GM21717 (cell line): Measurements from ENCODE around the gene NLRP11.
"Not testable (repeated sequence)": the region's sequence is repeated elsewhere in the genome, so short reads cannot be mapped to it uniquely, and the experiment has no call there.

Source experiments
- ATAC-seq: cut with Tn5 transposase; IDR thresholded peaks from one replicate; pipeline ENCODE4 v1.9.1; 2021; ENCODE audit warnings: mild to moderate bottlenecking, moderate library complexity; ENCODE audit not compliant: unreplicated experiment

NLRP11 gene

GRCh38 chr19:55781112-55781511 is 50.7 kb downstream of the NLRP11 start:
- no peak for ATAC-seq

DNA sequence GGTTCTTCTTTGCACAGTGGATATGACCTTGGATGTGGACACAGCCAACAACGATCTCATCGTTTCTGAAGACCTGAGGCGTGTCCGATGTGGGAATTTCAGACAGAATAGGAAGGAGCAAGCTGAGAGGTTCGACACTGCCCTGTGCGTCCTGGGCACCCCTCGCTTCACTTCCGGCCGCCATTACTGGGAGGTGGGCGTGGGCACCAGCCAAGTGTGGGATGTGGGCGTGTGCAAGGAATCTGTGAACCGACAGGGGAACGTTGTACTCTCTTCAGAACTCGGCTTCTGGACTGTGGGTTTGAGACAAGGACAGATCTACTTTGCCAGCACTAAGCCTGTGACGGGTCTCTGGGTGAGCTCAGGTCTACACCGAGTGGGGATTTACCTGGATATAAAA is 53.5 kb downstream of the NLRP11 start:
- ATAC-seq = no peak

DNA sequence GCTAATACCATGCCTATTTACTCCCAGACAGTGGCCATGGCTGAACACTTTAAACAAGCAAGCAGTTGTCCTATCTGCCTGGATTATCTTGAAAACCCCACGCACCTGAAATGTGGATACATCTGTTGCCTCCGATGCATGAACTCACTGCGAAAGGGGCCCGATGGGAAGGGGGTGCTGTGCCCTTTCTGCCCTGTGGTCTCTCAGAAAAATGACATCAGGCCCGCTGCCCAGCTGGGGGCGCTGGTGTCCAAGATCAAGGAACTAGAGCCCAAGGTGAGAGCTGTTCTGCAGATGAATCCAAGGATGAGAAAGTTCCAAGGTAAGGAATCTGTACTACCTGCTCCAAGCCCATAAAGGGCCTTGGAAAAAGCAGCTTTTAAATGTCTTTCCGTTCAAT is 54.3 kb downstream of the NLRP11 start:
- ATAC-seq = no peak

- not testable (repeated sequence) for ATAC-seq
These were observed 62.2 kb downstream of the NLRP11 start for GRCh38 chr19:55769632-55770031.

GRCh38 chr19:55768818-55769217 is 63.0 kb downstream of the NLRP11 start, which contains the start of gene RFPL4AL1:
Gene RFPL4AL1, plus strand, starts transcription at chr19:55769118. Its CDS starts 2,687 bp downstream, at chr19:55771805.
- ATAC-seq = not testable (repeated sequence)

DNA sequence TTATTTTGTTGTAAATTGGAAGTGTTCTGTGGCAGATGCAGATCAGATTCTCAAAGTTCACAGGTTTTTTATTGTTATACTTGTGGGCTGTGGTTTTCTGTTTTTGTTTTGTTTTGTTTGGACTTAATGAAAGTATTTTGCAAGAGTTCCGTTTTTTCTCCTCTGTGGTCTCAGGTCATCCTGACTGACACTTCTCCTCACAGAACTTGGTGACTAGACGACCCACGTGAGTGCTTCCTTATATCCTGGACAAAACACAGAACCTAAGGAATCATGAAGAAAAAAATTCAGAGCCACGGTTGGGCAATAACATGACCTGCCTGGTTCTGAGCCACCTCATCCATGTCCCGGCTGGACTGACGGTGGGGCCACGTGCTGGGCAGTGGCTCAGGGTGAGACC is 65.3 kb downstream of the NLRP11 start:
- ATAC-seq = no peak

DNA sequence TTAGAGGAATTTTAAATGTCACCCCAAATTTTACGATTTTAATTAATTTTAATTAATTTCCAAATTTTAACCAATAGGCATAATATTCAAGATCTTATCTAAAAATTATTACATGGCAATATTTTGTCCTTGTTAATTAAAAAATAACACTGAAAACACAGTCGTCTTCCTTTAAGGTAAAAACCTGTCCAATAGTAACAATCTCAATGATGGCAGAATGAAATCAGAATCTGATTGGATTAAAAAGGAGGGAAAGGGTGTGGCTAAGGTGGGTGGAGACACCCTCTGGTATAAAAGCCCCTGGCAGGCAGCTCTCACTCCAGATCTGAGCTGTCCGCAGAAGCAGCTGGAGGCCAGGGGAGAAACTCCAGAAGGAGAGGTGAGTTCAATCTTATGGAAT is 73.0 kb downstream of the NLRP11 start, which contains the start of gene RFPL4A:
Gene RFPL4A (plus strand): TSS at position 301 of the 400 bp plus-strand sequence. CDS start 2,704 bp downstream, outside the sequence.
- not testable (repeated sequence) for ATAC-seq

DNA sequence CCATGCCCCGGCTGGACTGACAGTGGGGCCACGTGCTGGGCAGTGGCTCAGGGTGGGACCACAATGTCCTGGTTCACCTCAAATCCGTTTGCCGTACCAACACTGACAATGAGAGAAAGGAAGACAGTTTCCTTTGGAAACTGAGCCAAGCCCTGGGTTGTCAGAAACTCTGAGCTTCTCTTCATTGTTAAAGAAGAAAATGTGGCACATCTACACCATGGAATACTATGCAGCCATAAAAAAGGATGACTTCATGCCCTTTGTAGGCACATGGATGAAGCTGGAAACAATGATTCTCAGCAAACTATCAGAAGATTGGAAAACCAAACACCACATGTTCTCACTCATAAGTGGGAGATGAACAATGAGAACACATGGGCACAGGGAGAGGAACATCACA is 75.0 kb downstream of the NLRP11 start:
- not testable (repeated sequence) for ATAC-seq

DNA sequence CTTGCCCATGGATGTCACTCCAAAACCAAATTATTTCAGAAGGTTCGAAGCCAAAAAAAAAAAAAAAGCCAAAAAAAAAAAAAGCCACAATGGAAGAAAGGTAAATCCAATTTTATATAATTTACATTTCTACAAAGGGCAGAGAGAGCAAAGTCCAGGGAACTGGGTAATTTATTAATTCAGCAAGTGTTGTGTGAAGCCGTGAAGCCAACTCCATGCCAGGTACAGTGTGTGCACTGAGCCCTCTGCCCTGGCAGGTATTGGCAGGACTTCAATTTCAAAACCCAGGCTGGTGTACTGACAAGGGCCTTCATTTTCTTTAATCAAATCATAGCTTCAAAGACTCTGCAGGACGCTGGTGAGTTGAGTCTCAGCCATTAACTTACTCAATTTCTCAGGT is 78.4 kb downstream of the NLRP11 start:
- no peak for ATAC-seq

GRCh38 chr19:55750715-55751114 is 81.1 kb downstream of the NLRP11 start:
- no peak for ATAC-seq

DNA sequence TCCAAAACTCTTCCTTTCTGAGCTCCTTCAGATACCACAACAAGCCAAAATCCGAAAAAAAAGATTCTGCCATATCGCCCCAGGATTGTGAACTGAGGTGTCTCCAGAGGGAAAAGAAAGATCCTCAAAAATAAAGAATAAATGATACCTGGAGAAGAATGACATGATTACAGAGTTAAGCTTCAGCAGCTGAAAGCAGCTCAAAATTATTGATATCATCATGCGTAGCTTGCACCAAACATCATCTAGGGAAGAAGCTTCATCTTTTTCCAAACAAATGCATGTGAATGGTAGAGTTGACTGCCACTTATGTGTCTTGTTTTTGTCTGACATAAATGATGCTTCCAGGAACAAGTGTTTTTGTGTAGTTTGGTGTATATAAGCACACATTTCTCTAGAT is 93.5 kb downstream of the NLRP11 start, which contains the start of gene NLRP9:
Gene NLRP9 (minus strand): TSS at position 101 of the 400 bp plus-strand sequence. CDS start 28 bp downstream, at position 73.
- no peak for ATAC-seq
